Measurements from ENCODE around the gene TNXB. TPM values are rescaled to one million over a fixed set of nuclear protein-coding genes. Genes with fewer than 3 reads are reported as not detected.

TNXB gene
- total RNA-seq, 1 donor from 2014 or later, result 1.9 TPM

DNA sequence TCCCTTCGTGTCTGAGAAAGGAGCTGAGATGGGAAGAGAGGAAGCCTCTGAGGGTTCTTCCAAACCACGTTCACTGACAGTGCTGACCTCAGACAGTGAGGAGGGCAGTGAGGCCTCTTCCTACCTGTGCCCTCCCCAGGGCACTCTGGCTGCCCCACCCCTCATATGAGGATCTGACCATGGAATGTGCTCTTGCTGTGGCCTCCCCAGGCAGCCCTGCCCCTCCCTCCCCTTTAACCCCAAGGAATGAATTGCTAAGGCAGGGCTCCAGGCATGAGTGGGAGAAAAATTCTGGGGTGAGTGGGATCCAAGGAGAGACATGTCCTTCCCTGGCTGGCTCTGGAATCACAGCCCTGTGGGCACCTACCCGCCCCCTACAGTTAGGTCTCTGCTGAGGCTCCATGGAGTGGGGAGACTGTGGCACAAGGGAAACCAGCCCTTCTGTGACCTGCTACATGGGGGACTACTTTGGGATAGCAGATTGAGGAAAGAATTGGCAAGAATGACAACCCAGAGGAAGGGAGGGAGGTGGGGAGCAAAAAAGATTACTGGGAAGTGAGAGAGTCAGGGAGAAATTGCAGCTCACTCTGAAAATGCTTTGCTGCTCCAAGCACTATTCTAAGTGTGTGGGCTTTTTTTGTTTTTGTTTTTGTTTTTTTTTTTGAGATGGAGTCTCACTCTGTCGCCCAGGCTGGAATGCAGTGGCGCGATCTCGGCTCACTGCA lies 29.4 kb downstream of the TNXB start:
- Mint-ChIP-seq H3K4me1 (ENCODE audit: low read depth) (peaks cover 50% of the 10 kb centered on the region), H3K27ac (ENCODE audit: unreplicated experiment) (peak overlapping the region; percentile 47), H3K27me3 (ENCODE audit: low read depth) (peaks cover 20% of the 10 kb centered on the region), H3K4me3 (ENCODE audit: unreplicated experiment) (no peak overlapping the region), H3K9me3 (ENCODE audit: low read depth) (no peaks in the 10 kb centered on the region), H3K36me3 (ENCODE audit: low read depth) (peaks cover 2% of the 10 kb centered on the region)
- TF ChIP-seq CTCF (IDR thresholded peaks at IDR 0.05), result no peak
- no peak for DNase-seq (ENCODE audit: low spot score)

DNA sequence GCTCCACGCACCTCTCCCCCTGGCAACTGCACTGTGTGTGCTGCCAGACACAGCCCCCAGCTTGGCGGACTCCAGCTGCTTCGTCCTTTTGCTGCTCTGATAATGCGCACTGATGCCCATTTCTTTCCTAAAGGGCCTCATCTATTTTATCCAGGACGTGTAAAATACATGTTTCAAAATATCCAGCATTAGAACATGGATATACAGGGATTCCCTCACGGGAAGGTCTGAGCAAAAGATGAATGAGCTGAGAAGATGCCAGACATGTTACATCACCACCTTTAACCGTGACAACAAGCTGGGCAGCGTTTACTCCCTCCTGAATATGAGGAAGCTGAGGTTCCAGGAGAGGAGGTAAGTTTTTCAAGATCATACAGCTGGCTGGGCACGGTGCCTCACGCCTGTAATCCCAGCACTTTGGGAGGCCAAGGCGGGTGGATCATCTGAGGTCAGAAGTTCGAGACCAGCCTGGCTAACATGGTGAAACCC lies 32.8 kb downstream of the TNXB start:
- Mint-ChIP-seq H3K36me3 (ENCODE audit: low read depth) (no peaks in the 10 kb centered on the region), H3K27me3 (ENCODE audit: low read depth) (peaks cover 2% of the 10 kb centered on the region), H3K9me3 (ENCODE audit: low read depth) (no peaks in the 10 kb centered on the region), H3K27ac (ENCODE audit: unreplicated experiment) (peak overlapping the region; percentile 64), H3K4me3 (ENCODE audit: unreplicated experiment) (no peak overlapping the region), H3K4me1 (ENCODE audit: low read depth) (peaks cover 40% of the 10 kb centered on the region)
- no peak for DNase-seq (ENCODE audit: low spot score)
- no peak for TF ChIP-seq CTCF (IDR thresholded peaks at IDR 0.05)

DNA sequence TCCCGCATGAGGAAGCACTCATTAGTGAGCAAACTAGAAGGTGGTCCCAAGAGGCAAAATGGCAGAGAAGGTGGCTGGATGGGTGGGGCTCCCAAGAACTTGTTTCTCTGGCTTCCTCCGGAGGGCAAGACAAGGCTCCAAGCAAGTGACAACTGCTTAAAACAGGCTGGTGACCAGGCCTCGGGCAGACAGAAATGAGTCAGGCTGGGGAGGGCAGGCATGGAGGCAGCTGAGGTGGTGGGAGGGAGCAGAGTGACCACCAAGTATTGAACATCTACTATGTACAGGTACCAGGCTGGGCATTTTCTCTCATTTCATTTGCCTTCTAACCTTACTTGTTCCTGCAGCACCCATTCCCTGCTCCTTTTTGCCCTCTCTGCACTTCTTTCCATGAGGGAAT lies 33.4 kb downstream of the TNXB start:
- TF ChIP-seq CTCF (IDR thresholded peaks at IDR 0.05), result no peak
- Mint-ChIP-seq H3K4me1 (ENCODE audit: low read depth) (peaks cover 34% of the 10 kb centered on the region), H3K4me3 (ENCODE audit: unreplicated experiment) (no peak overlapping the region), H3K27me3 (ENCODE audit: low read depth) (peaks cover 6% of the 10 kb centered on the region), H3K27ac (ENCODE audit: unreplicated experiment) (peak overlapping the region; percentile 64), H3K9me3 (ENCODE audit: low read depth) (no peaks in the 10 kb centered on the region), H3K36me3 (ENCODE audit: low read depth) (peaks cover 2% of the 10 kb centered on the region)
- no peak for DNase-seq (ENCODE audit: low spot score)

DNA sequence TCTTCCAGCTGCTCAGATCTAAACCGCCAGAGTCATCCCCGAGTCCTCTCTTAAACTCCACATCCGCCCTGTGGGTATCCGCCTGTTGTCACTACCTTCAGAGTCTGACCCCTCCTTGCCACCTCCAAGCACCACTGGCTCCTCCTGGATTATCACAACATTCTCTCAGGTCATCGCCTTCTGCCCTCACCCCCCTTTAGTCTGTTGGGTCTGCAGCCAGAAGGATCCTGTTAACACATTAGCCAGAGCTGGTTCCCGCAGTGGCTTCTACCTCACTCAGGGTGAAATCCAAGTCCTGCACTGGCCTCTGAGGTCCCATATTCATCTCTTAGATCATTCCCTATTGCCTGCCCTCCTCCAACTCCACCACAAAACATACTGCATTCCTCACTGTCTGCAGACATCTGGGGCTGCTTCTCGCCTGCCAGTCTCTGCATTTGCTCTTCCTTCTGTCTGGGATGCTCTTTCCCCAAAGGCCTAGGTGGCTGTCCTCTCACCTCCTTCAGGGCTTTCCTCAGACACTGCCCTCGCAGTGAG lies 34.1 kb downstream of the TNXB start:
- H3K4me1 Mint-ChIP-seq (ENCODE audit: low read depth), result peaks cover 29% of the 10 kb centered on the region
- H3K27ac Mint-ChIP-seq (ENCODE audit: unreplicated experiment), result no peak overlapping the region
- TF ChIP-seq CTCF (IDR thresholded peaks at IDR 0.05), result no peak
- H3K27me3 Mint-ChIP-seq (ENCODE audit: low read depth), result peaks cover 10% of the 10 kb centered on the region
- H3K4me3 Mint-ChIP-seq (ENCODE audit: unreplicated experiment), result no peak overlapping the region
- no peak for DNase-seq (ENCODE audit: low spot score)
- H3K9me3 Mint-ChIP-seq (ENCODE audit: low read depth), result no peaks in the 10 kb centered on the region
- H3K36me3 Mint-ChIP-seq (ENCODE audit: low read depth), result peaks cover 2% of the 10 kb centered on the region

DNA sequence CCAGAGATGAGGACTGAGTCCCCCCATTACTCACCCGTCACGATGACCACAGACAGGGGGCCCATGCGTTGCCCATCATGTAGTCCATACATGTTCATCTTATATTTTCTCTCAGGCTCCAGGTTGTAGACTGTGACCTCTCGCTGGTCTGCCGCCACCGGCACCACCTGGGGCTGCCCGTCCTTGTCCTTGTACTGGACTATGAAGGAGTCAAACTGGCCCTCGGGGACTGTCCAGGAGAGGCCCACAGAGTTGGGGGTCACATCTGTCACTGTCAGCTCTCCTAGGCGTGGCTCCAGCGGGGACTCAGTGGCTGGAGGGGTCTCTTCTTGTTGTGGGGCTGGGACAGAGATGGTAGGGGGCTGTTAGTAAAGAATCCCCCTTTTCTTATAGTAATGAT lies 35.5 kb downstream of the TNXB start:
- peaks cover 23% of the 10 kb centered on the region for H3K4me1 Mint-ChIP-seq (ENCODE audit: low read depth)
- H3K9me3 Mint-ChIP-seq (ENCODE audit: low read depth), result no peaks in the 10 kb centered on the region
- H3K27me3 Mint-ChIP-seq (ENCODE audit: low read depth), result peaks cover 15% of the 10 kb centered on the region
- H3K36me3 Mint-ChIP-seq (ENCODE audit: low read depth), result peaks cover 2% of the 10 kb centered on the region
- no peak overlapping the region for H3K27ac Mint-ChIP-seq (ENCODE audit: unreplicated experiment)
- no peak overlapping the region for H3K4me3 Mint-ChIP-seq (ENCODE audit: unreplicated experiment)
- TF ChIP-seq CTCF (IDR thresholded peaks at IDR 0.05), result no peak
- DNase-seq (ENCODE audit: low spot score), result peak; percentile 70

Data from chondrocyte (in vitro differentiated cells).